Measurements from ENCODE around the gene ALCAM.

Gene ALCAM

GRCh38 chr3:105493305-105493892 lies 126.7 kb downstream of the ALCAM start:
- no peak for DNase-seq (ENCODE audit: low spot score)

- DNase-seq (ENCODE audit: low spot score), result no peak
These were observed 128.3 kb downstream of the ALCAM start for GRCh38 chr3:105495021-105495420.

GRCh38 chr3:105496343-105496742 lies 129.6 kb downstream of the ALCAM start:
- no peak for DNase-seq (ENCODE audit: low spot score)

GRCh38 chr3:105497386-105497785 lies 130.7 kb downstream of the ALCAM start:
- no peak for DNase-seq (ENCODE audit: low spot score)

GRCh38 chr3:105499961-105500360 lies 133.3 kb downstream of the ALCAM start:
- no peak for DNase-seq (ENCODE audit: low spot score)

GRCh38 chr3:105502333-105502732 lies 135.6 kb downstream of the ALCAM start:
- DNase-seq (ENCODE audit: low spot score), result no peak

GRCh38 chr3:105503191-105503593 lies 136.5 kb downstream of the ALCAM start:
- no peak for DNase-seq (ENCODE audit: low spot score)

GRCh38 chr3:105504440-105504951 lies 137.8 kb downstream of the ALCAM start:
- no peak for DNase-seq (ENCODE audit: low spot score)

GRCh38 chr3:105505170-105505569 lies 138.5 kb downstream of the ALCAM start:
- no peak for DNase-seq (ENCODE audit: low spot score)

- DNase-seq (ENCODE audit: low spot score), result no peak
These were observed 144.3 kb downstream of the ALCAM start for GRCh38 chr3:105511031-105511430.

- no peak for DNase-seq (ENCODE audit: low spot score)
These were observed 145.4 kb downstream of the ALCAM start for GRCh38 chr3:105512061-105512460.

GRCh38 chr3:105513042-105513441 lies 146.3 kb downstream of the ALCAM start:
- no peak for DNase-seq (ENCODE audit: low spot score)

- DNase-seq (ENCODE audit: low spot score), result no peak
These were observed 147.2 kb downstream of the ALCAM start for GRCh38 chr3:105513886-105514285.

GRCh38 chr3:105515372-105515771 lies 148.7 kb downstream of the ALCAM start:
- no peak for DNase-seq (ENCODE audit: low spot score)

GRCh38 chr3:105516972-105517371 lies 150.3 kb downstream of the ALCAM start:
- DNase-seq (ENCODE audit: low spot score), result no peak

- DNase-seq (ENCODE audit: low spot score), result no peak
These were observed 151.5 kb downstream of the ALCAM start for GRCh38 chr3:105518203-105518602.

GRCh38 chr3:105518806-105519418 lies 152.2 kb downstream of the ALCAM start:
- DNase-seq (ENCODE audit: low spot score), result peak; percentile 76

GRCh38 chr3:105521770-105522169 lies 155.1 kb downstream of the ALCAM start:
- DNase-seq (ENCODE audit: low spot score), result no peak

- no peak for DNase-seq (ENCODE audit: low spot score)
These were observed 156.8 kb downstream of the ALCAM start for GRCh38 chr3:105523501-105523900.

- DNase-seq (ENCODE audit: low spot score), result no peak
These were observed 158.8 kb downstream of the ALCAM start for GRCh38 chr3:105525531-105525930.

GRCh38 chr3:105526360-105527111 lies 159.8 kb downstream of the ALCAM start:
- DNase-seq (ENCODE audit: low spot score), result no peak

- no peak for DNase-seq (ENCODE audit: low spot score)
These were observed 160.8 kb downstream of the ALCAM start for GRCh38 chr3:105527535-105527934.

- peak; percentile 14 for DNase-seq (ENCODE audit: low spot score)
These were observed 161.2 kb downstream of the ALCAM start for GRCh38 chr3:105527949-105528348.
